Astrocyte of the spinal cord (primary cell): ENCODE measurements around the gene LY6G5C.

ENCODE experiments used
- DNase-seq: peaks from one replicate; pipeline ENCODE4 v3.0.0; 2011; ENCODE audit warnings: low read depth, low spot score
- H3K4me3 ChIP-seq: 2 replicates; pipeline ENCODE4 v1.5.1; 2011; ENCODE audit warnings: low read depth, mild to moderate bottlenecking, low read length, moderate library complexity
- in situ Hi-C: cut with HindIII; loops from 2 replicates; pipeline ENCODE4 v1.10.0; 2017; ENCODE audit warnings: low sequenced_read_pairs
- TF ChIP-seq, protein P1 (sequence below): IDR thresholded peaks from 2 replicates; pipeline ENCODE4 v1.5.1; 2012; ENCODE audit warnings: low read depth, mild to moderate bottlenecking, low read length, inconsistent platforms

Gene LY6G5C

DNA sequence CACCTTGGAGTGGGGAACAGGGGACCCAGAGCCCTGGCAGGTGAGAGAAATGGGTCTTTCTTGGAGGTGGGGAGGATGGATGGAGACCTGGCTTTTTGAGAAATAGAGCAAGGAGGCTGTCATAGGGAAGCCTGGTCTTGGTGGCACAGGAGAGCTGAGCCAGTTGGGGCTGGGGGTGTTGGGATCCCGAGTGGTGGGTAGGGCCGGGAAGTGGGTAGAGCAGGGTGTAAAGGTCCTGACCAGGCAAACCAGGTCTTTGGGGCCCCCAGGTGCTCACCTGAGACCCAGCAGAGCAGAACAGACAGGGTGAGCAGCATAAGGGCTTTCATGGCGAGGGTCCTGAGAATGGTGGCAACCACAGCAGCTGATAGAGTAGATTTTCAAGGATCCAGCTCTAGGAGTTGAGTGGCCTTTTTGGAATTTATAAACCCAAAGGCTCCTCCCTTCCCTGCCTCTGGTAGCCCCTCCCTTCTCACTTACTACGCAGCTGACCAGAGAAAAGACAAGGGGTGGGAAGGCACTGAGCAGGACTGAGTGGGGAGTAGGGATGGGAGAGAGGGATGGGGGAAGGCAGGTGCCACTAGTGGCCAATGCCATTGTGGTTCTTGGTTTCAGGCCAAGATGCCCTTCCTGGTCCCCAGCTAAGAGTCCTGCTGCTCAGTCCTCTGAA lies 40.6 kb upstream of the LY6G5C start, which contains the start of gene LY6G6C:
LY6G6C (minus strand) TSS at position 396 of the 670 bp plus-strand sequence; CDS start at position 329, 67 bp downstream.
- no peak within 1 kb of the TSS for H3K4me3 ChIP-seq
- TF ChIP-seq, protein P1, sequence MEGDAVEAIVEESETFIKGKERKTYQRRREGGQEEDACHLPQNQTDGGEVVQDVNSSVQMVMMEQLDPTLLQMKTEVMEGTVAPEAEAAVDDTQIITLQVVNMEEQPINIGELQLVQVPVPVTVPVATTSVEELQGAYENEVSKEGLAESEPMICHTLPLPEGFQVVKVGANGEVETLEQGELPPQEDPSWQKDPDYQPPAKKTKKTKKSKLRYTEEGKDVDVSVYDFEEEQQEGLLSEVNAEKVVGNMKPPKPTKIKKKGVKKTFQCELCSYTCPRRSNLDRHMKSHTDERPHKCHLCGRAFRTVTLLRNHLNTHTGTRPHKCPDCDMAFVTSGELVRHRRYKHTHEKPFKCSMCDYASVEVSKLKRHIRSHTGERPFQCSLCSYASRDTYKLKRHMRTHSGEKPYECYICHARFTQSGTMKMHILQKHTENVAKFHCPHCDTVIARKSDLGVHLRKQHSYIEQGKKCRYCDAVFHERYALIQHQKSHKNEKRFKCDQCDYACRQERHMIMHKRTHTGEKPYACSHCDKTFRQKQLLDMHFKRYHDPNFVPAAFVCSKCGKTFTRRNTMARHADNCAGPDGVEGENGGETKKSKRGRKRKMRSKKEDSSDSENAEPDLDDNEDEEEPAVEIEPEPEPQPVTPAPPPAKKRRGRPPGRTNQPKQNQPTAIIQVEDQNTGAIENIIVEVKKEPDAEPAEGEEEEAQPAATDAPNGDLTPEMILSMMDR = no peak
- in situ Hi-C loops = no loop called here
- DNase-seq = no peak

DNA sequence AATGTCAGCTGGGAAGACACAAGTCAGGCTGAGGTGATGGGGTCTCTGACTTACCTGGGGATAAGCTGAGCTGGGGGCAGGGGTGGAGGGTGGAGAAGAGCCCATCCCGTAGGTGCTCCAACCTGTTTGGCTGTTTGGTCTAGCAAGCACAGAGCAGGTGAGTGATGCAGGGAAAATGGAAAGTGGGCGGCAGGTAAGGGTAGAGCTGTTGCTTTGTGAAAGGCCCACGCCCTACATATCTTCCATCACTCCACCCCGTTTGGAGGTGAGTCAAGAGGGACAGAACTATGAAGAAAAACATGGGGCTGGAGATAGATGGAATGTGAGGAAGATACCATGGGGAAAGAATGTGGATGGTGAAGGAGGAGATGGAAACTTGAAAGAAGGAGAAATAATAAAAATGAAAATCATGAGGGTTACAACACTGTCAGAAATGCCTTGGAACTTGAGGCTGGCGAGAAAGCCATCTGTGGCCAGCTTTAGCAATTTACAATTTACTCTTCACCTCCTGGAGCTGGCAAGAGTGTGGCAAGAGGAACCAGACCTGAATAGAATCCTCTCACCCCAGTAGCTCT lies 39.4 kb upstream of the LY6G5C start:
- in situ Hi-C loops = no loop called here
- DNase-seq = no peak
- TF ChIP-seq, protein P1 = no peak
- H3K4me3 ChIP-seq = no peak overlapping the region

DNA sequence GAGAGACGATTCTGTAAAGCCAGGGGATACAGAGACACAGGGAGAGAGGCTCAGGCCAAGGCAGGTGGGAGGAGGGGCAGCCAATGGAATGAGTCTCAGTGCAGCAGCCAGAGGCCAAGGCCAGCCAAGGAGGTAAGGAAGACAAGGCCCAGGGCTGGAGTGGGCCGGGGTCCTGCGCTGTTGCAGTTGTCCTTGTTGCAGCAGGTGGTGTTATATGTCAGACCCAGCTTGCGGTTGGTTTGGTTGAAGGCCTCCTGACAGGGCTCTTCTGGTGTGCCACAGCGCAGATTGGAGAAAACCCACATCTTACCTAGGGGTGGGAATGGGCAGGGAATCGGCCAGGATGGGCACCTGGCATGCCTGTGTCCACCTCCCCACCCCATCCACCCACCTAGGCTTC lies 38.1 kb upstream of the LY6G5C start:
- TF ChIP-seq, protein P1 = no peak
- DNase-seq = no peak
- in situ Hi-C loops = no loop called here
- no peak overlapping the region for H3K4me3 ChIP-seq

DNA sequence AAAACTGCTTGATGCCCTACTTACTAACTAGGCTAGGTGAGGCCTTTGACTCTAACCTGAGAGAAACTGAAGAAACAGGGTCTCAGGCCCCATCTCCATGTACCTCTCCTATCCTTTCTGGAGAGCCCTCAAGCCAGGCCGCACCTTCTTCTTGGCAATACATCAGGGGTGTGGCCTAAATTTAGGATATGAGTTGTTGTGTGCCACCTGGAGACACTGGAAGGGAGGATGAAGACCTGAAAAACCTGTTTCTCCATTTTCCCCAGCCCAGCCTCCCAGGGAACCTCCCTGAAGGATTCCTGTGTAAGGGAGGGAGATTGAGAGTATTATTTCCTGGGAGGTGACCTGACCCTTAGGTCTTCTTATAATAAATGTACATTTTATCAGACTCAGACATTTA lies 37.4 kb upstream of the LY6G5C start:
- TF ChIP-seq, protein P1 = no peak

DNA sequence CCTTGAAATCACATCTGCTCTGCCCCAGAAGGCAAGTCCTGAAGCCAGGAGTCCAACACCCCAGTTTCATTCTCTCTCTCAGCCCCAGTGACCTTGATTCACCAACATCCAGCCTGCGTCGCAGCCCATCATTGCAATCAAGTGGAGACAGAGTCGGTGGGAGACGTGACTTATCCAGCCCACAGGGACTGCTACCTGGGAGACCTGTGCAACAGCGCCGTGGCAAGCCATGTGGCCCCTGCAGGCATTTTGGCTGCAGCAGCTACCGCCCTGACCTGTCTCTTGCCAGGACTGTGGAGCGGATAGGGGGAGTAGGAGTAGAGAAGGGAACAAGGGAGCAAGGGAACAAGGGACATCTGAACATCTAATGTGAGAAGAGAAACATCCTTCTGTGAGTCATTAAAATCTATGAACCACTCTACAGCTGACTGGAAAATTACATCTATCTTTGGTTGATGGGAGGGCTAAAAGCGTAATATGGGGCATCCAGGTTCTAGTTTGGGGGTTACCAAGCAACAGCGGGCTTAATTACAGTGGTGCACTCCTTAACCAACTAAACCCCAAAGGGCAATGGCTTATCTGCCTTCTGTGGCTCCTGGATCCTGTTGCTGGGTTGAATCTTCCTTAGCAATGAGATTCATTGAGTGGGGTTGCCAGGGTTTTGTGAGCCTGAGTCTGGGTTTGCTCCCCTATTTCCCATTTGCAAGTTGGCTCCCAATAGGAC lies 36.8 kb upstream of the LY6G5C start:
- no peak overlapping the region for H3K4me3 ChIP-seq
- in situ Hi-C loops = no loop called here
- TF ChIP-seq, protein P1 = no peak
- DNase-seq = no peak

More for the DNA sequence above, 37.4 kb upstream of the LY6G5C start:
- no peak for DNase-seq
- in situ Hi-C loops = no loop called here
- no peak overlapping the region for H3K4me3 ChIP-seq

DNA sequence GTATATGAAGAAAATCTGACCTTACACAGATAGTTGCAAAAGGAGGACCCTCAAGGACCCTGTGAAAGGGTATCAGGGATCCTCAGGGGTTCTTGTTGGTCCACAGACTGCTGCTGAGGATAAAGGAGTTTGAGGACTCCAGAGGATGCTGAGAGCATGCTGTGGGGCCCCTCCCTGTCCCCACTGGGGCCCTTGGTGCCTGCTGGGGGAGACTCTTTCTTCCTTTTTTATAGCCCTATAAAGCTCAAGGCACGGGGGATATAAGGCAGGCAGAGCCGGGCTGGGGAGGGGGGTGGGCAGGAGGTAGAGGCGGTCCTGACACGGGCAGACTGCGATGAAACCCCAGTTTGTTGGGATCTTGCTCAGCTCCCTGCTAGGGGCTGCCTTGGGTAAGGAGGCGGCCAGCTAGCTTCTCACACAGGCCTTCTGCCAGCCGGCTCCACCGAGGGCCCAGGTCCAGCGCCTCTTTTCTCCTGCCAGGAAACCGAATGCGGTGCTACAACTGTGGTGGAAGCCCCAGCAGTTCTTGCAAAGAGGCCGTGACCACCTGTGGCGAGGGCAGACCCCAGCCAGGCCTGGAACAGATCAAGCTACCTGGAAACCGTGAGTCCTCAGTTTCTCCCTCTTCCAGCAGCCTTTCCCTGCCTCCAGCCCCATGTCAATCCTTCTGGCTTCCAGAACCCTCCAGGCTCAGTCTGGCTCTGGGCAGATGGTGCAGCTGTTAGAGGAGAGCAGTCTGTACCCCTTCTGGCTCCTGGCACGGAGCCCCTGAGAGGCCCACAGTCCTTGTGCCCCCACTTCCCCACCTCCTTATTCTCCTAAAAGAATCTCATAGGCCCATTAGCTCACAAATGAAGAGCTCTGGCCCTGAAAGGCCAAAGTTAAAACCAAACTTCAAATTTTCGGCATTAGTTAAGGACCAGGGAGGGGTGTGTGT lies 34.4 kb upstream of the LY6G5C start, which contains the start of gene LY6G6D:
LY6G6D (plus strand) TSS at position 327 of the 937 bp plus-strand sequence; CDS start at position 335, 8 bp downstream.
- H3K4me3 ChIP-seq = no peak within 1 kb of the TSS
- DNase-seq = no peak
- TF ChIP-seq, protein P1 = no peak
- in situ Hi-C loops = no loop called here
